Ramos (cell line): ENCODE results near the gene TWSG1.
"Not testable (repeated sequence)": the region's sequence is repeated elsewhere in the genome, so short reads cannot be mapped to it uniquely, and the experiment has no call there.

Experiments used
- in situ Hi-C: fragments of 300-500 bp; cut with MboI; formaldehyde crosslinking; loops from one replicate; pipeline ENCODE4 v1.14.3; 2022; ENCODE audit warnings: low sequenced_read_pairs; ENCODE audit not compliant: unreplicated experiment

The TWSG1 gene

GRCh38 chr18:9380621-9381395, 46.2 kb downstream of the TWSG1 start:
- in situ Hi-C loops: no loop called here

GRCh38 chr18:9386879-9387278, 52.3 kb downstream of the TWSG1 start:
- in situ Hi-C loops: no loop called here

GRCh38 chr18:9387891-9388290, 53.3 kb downstream of the TWSG1 start:
- in situ Hi-C loops: no loop called here

GRCh38 chr18:9389706-9390105, 55.1 kb downstream of the TWSG1 start:
- in situ Hi-C loops: no loop called here

GRCh38 chr18:9392726-9393125, 58.2 kb downstream of the TWSG1 start:
- in situ Hi-C loops: no loop called here

GRCh38 chr18:9394046-9394445, 59.5 kb downstream of the TWSG1 start:
- in situ Hi-C loops: no loop called here

- in situ Hi-C loops: no loop called here
These were observed 65.6 kb downstream of the TWSG1 start for GRCh38 chr18:9400197-9400596.

GRCh38 chr18:9401176-9401575, 66.6 kb downstream of the TWSG1 start:
- in situ Hi-C loops: no loop called here

GRCh38 chr18:9402358-9403007, 67.9 kb downstream of the TWSG1 start:
- in situ Hi-C loops: not testable (repeated sequence)

- in situ Hi-C loops: no loop called here
These were observed 69.4 kb downstream of the TWSG1 start for GRCh38 chr18:9403795-9404564.

GRCh38 chr18:9404565-9405060, 70.0 kb downstream of the TWSG1 start:
- in situ Hi-C loops: no loop called here

GRCh38 chr18:9405130-9405529, 70.6 kb downstream of the TWSG1 start:
- in situ Hi-C loops: no loop called here

- in situ Hi-C loops: no loop called here
These were observed 71.4 kb downstream of the TWSG1 start for GRCh38 chr18:9405977-9406376.

- in situ Hi-C loops: no loop called here
These were observed 75.9 kb downstream of the TWSG1 start for GRCh38 chr18:9410515-9410914.

- in situ Hi-C loops: no loop called here
These were observed 79.0 kb downstream of the TWSG1 start for GRCh38 chr18:9413576-9413975.

GRCh38 chr18:9416563-9417072, 82.0 kb downstream of the TWSG1 start:
- in situ Hi-C loops: no loop called here

GRCh38 chr18:9417073-9417851, 82.7 kb downstream of the TWSG1 start:
- in situ Hi-C loops: no loop called here

GRCh38 chr18:9418047-9418690, 83.6 kb downstream of the TWSG1 start:
- in situ Hi-C loops: no loop called here

GRCh38 chr18:9419956-9420631, 85.5 kb downstream of the TWSG1 start:
- in situ Hi-C loops: no loop called here
